IPS DF 19.7 (cell line): Measurements from ENCODE around the gene MAP3K8.
"Not testable (repeated sequence)": the region's sequence is repeated elsewhere in the genome, so short reads cannot be mapped to it uniquely, and the experiment has no call there.

Source experiments
- DNase-seq: peaks from one replicate; pipeline ENCODE4 v3.0.0-alpha.2; 2013; ENCODE audit warnings: low read depth, low spot score

Gene MAP3K8

DNA sequence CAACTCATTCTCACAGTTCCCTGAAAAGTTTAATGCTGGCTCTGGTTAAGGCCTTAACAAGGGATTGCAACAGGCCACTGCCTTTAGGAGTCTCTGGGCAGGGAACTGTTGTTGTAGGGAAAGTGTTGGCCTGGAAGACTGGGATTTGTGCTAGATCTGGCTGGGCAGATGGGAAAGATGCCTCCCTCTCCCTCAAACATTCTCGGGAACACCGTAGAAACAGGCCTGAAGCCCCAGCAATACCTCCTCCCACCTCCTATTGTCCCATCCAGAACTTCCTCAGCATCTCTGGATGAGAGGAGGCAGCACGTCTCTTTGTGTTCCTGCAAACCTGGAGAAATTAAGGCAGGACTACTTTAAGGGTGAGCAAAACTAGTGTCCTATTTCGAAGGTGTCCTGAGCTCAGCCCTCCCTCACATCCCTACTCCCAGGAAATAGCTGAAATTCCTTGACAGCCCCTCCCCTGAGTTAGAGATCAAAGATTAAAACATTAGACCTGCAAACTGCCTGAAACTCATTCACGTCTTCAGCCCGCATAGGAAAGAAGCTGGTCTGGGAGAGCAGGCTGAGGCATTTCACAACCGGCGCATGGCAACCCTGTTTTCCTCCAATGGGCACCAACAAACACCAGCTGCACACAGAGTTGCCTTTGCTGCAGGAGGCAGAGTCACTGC, 10.9 kb upstream of the MAP3K8 start:
- DNase-seq: peak; percentile 70

DNA sequence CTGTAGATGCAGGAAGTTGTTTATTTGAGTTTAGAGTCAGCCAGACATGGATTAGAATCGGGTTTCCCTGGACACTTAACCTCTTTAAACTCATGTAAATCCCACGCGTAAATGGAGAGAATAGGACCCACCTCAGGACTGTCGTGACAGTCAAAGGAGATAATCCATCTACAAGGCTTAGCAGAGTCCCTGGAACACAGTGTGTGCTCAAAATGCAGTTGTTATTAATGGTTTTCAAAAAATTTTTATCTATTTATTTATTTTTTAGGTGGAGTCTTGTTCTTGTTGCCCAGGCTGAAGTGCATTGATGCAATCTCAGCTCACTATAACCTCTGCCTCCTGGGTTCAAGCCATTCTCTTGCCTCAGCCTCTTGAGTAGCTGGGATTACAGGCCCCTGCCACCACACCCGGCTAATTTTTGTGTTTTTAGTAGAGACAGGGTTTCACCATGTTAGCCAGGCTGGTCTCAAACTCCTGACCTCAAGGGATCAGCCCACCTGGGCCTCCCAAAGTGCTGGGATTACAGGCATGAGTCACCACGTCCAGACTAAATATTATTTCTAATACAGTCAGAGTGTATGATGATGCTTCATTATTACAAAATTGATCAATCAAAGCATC, 10.2 kb upstream of the MAP3K8 start:
- not testable (repeated sequence) for DNase-seq

DNA sequence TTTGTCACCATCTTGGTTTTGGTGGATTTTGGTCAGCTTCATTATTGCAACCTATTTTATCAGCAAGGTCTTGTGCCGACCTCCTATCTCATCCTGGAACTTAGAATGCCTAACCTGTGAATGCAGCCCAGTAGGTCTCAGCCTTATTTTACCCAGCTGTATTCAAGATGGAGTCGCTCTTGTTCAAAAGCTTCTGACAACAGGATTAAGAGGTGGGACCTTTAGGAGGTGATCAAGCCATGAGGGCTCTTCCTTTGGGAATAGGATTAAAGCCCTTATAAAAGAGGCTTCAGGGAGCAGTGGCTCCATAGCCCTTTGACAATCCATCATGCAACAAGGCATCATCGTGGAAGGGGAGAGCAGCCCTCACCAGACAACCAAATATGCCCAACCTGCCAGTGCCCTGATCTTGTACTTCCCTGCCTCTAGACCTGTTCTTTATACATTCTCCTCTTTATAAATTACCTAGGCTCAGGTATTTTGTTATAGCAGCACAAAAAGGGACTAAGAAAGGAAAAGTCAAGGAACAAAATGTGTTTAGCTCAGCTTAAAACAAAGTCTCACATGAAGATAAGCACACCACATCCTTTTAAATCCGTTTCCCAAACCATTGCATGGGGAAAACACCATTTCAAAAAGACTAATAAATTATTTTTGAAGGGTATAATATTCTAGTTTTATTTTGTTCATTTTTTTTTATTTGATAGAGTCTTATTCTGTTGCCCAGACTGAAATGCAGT, 8.5 kb upstream of the MAP3K8 start:
- DNase-seq: no peak

DNA sequence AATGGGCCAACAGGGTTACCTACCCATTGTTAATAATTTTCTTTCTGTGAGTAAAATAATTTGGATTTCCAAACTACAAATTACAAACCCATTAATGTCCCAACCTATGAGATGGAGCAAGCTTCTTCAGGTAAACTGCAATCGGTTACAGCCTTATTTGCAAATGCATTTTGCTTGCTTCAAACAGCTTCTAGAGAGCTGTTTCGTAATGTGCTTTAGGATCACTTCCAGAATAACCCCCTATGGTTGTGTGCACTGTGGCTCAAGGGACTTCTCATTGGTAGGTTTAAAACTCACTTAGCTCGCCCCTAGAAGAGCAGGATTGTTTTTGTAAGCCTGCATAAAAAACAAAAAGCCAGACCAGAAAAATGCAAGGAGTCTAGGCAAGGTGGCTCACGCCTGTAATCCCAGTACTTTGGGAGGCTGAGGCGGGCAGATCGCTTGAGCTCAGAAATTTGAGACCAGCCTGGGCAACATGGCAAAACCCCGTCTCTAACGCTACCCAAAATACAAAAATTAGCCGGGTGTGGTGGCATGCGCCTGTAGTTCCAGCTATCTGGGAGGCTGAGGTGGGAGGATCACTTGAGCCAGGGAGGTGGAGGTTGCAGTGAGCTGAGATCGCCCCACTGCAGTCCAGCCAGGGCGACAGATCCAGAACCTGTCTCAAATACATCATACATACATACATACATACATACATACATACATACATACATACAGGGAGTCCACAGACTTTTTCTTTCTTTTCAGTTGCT, 3.3 kb upstream of the MAP3K8 start:
- no peak for DNase-seq

DNA sequence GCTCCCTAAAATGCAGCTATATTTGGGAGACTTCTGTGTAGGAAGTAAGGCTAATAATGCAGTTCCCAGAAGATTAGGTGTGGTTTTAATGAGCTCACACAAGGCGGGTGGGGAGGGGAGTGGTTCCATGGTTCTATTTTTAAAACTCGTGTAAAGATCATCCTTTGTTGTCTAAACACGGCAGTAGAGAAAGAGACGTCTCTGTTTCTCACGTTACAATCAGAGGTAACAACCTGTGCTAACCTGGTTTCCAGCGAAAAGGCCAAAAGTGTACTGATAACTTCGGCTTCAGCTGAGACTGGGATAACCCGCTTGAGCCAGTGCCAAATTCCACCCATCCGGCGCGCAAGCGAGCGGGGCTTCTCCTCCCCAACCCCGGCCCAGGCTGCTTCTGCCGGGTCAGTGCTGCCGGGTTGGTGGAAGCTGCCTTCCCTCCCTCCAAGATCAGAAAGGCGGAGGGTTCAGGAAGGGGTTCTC, 2.5 kb upstream of the MAP3K8 start:
- no peak for DNase-seq

DNA sequence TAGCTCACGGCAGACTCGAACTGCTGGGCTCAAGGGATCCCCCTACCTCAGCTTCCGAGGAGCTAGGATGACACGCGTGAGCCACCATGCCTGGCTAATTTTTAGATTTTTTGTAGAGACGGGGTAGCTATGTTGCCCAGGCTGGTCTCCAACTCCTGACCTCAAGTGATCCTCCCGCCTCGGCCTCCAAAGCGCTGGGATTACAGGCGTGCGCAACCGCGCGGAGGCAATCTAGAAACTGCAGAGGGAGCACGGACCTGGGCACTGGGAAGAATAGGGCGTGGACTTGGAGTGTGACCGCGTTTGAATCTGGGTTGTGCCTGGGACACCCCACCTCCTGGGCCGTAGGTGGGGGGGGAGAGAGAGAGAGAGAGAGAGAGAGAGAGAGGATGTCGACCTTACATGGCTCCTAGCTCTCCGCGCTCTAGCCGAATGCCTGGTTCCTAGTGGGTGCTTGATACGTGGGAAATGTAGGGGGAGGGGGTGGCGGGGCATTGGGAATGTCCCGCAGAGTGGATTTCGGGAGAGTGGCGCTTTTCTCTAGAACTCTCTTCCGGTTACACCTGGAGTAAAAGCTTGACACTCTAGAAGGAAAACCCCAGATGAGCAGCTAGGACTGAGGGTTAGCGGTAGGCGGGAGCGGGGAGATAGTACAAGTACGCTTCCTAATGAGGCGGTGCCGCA, 1.2 kb upstream of the MAP3K8 start:
- DNase-seq: no peak

DNA sequence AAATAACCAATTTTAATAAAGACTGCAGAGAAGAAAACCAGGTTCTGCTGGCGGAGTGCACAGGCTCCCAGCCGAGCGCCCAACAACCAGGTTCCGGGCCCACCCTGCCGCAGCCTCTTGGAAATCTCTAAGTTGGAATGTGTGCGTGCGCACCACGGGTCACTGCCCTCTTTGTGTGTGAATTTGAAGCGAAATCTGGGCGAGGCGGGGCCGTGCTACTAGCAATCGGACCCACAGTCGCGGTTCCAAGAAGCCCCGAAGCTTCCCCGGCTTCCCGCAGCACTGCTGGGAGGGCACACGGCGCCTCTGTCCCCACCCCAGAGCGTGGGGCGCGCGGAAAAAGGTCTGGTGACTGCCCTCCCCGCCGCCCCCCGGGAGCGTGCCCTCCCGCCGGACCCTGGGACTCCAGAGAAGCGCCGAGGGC, 666 bp upstream of the MAP3K8 start:
- DNase-seq: no peak

DNA sequence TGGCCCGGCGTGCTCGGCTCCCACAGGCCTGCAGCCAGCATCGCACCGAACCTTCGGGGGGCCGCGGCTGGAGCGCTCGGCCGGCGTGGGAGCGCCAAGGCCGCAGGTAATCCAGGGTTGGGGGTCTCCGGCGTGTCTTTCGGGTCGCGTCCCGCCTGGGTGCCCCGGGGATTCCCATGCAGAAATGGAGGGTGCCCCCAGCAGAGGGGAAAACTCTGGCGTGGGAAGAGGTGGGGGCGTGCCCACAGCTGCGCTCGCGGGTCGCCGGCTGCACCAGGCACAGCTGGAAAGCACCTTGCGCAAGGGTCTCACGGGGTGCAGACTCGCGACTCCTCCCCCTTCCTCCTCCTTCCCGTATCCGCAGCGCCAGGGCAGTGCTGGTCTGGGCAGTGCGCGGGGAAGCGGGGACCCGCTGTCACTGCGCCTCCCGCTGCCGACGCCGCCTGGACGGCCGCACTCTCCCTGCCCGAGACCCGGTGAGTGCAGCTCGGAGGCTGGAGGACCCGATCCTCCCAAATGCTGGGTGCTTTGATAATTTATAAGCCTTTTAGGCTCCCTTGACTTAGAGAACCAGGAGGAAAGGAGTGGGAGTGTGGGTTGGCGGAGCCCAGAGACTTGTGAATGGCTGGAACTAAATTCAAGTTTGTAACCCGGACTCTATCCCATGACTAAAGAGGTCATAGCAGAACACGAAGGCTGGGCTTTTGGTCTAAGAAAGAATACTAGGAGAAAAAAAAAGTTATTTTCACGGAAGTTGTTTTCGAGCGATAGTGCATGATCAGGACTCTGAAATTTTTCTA, 489 bp downstream of the MAP3K8 start:
- no peak for DNase-seq

DNA sequence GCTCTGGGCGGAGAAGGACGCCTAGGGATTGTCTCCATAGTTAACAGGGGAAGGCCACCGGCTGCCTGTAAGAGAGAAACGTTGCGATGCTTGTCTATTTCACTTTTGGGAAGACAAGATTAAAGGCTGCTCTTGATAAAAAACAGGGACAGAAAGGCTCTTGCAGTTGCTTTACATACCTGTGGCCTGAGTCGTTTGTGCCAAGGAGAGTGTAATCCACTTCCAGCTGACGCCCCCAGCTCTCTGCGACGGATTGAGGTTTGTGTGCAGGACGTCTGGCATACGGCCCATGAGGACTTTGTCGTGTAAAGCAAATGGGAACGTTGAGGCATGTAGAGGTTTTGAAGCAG, 1.1 kb downstream of the MAP3K8 start:
- no peak for DNase-seq

DNA sequence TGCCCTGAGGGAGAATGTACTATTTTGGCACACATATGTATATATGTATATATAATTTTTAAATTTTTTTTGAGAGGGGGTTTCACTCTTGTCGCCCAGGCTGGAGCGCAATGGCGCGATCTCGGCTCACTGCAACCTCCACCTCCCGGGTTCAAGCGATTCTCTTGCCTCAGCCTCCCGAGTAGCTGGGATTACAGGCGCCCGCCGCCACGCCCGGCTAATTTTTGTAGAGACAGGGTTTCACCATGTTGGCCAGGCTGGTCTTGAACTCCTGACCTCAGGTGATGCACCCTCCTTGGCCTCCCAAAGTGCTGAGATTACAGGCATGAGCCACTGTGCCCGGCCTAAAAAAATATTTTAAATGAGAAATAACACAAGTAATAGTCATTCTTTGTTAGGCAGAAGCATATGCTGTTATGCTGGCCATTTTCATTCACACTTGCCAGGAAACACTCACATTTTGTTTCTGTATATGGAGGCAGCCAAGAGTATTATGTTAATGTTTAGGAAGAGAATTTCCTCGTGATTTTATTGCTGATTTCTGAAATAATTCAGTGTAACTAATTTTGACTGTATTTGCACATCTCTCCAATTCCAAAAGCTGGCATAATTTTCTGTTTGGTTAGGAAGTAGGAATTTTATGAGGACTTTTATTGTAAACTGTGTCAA, 1.6 kb downstream of the MAP3K8 start:
- not testable (repeated sequence) for DNase-seq

DNA sequence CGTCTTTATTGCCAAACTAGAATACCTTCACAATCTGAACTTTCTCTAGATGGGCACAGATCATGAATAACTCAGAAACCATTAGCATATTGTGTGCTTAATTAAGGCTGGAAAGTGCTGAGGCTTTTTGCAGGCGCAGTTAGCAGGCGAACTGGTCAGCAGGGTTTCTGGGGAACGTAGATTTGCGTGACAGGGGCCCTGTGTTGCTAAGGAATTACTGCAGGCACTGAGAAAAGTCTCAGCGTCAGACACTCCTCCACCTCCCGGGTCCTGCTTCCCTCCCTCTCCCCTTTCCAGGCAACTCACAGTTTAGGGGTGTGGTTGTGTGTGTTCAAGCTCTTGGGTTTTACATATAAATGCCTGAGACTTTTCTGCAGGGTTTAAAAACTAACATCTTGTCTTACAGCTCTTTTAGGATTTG, 2.2 kb downstream of the MAP3K8 start:
- no peak for DNase-seq

DNA sequence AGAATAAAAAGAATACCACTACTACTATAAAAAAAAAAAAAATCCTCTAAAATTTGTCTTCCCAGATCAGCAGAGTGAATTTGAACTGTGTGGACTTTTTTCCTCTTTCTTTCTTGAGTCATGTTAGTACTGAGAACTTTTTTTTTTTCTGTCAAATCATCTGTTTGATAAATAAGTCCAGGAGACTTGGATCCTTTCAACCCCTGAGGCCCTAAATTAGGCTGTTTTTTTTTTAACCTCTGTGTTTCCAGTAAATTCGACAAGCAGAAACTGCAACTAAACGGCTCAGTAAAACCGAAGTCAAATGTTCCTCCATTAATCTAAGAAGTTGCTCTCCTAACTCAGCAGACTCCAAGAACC, 2.7 kb downstream of the MAP3K8 start:
- no peak for DNase-seq

DNA sequence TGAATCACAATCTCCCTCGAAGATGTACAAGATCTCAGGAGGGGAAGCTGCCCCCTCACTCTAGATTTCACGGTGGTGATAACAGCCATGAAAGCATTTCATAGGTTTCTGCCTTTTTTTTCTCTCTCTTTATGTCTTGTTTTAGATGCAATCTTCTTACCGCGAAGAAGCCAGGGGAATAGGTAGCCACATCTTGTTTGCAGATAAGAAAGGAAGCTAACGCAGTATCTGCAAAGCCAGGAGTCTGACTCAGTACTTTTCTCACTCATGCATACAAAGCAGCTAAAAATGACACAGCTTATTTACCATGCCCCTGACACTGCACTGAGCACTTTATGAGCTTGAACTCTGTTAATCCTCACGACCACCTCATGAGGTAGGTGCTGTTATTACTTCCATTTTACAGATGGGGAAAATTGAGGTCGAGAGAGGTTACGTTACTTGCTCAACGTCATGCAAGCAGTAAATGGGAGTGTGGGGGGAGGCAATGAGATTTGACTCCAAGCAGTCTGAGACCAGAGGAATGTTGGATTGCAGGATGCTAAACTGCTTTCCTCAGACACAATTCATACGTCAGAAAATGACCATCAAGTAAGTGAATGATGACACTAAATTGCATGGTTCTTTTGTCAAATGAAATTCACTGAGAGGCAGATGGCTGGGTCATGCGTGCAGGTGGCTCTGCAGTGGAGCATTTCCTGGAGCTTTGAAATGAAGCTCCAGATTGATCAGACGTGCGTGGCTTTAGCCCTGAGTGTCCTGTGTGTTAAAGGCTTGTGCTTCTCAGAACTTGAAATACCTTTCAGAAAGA, 3.3 kb downstream of the MAP3K8 start:
- no peak for DNase-seq

DNA sequence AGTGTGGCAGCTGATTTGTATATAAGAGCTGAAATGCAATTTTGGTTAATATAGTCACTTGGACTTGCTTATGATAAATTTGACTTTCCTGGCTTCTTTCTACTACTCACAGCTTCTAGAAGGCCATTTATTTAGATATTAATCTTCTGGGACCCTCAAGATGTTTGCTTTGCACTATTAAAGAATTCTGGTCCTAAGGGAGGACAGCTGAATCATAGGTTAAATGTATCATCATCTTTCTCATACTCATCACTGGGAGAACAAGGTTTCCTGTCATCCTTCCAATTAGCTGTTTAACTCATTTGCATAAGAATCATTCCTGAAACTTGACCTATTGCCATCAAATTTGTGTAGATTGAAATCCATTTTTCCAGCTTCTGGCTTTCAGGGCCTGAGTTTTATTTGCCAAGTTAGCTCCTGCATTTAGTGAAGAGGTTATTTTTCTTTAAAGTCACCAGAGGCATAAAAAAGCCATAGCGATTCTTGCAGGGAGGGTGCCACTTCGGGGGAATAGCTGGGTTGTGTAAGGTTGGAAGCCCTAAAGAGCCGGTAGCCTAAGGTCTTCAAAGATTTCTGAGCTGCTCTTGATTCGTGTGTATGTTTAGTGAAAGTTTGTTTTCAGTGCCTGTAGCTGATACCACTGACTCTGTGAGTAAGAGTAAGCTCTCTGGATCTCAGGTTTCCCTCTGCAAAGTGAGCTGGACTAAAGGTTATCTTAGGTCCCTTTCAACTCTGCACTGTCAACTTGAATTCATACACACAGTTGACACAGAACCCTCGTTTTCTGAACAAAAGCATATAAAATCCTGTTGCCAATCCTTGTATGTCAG, 4.3 kb downstream of the MAP3K8 start:
- no peak for DNase-seq

DNA sequence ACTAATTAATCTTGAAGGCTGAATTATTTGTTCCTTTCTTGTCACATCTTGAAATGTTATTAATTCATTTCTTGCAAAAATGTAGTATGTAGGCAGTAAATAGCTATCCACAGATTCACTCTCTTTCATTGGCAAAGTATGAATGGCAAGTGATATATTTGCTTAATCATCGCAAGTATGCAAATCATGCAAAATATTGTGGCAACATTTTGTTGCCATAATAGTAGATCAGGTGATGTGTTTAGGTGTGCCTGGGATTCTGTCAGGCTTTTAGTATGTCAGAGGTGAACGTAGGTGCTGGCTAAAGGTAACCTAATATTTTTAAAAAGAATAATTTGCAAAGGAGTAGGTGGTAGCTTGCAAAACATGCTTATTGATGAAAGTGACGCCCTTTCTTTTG, 5.9 kb downstream of the MAP3K8 start:
- DNase-seq: no peak

DNA sequence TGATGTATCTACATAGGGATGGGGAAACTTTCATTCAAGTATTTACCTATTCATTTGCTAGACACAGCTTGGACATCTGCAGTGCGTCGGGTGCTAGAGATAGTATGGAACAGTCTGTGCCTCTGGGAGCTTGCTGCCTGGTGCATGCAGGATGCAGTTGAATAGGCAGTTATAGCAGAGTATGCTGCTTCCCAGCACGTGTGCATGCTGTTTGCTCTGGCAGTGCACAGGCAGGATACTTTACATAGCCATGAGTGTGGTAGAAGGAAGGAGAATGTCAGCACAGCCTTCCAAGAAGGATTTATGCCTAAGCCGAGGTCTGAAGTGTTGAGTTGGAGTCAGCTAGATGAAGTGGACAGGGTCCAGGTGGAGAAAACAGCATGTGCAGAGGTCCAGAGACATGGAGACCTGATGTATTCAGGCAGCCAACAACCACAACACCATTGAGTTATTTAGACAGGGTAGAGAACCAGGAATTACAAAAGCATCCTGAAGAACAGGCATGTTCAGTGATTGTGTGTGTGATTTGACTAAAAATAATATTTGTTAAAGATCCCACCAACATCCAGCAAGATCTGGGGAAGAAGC, 8.1 kb downstream of the MAP3K8 start:
- DNase-seq: no peak

DNA sequence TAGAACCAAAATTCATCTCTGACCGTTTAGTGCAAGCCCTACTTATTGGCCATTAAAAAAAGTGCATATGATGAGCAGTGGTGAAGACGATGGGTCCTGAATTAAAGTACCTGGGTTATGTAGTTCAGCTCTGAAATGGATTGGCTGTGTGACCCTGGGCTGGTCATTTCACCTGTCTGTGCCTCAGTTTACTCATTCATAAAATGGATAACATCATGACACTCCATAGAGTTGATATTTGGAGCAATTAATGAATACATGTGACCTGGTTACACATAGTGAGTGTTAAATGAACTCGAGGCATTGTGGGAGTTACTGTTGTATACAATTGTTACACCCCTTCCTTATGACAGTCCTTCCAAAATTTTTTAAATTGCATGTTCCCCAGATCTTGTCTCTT, 9.1 kb downstream of the MAP3K8 start:
- no peak for DNase-seq

DNA sequence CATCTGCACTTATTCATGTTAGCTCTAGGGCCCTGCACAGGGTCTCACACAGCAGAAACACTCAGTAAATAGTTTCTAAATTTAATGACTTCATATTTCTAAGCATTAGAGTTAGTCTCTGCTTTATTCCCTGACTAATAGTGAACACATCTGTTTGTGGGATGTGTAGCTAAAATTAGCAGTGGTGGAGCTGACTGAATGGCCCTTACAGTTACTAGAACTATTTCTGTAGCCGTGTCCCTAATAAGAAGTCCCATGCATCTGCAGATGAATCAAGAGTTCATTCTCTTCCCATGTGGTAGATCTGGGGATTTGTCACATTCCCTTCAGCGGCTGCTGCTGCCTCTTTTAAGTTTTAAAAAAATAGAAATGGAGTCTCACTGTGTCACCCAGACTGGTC, 11.7 kb downstream of the MAP3K8 start:
- no peak for DNase-seq
